GM12892 (cell line): ENCODE data around the gene MERTK.
"Not testable (repeated sequence)": the region's sequence is repeated elsewhere in the genome, so short reads cannot be mapped to it uniquely, and the experiment has no call there.

Experiments
- DNase-seq: peaks from one replicate; pipeline ENCODE4 v3.0.0; 2011; ENCODE audit not compliant: insufficient read length
- FAIRE-seq: peaks from 2 replicates; lab custom pipeline; 2011; peaks lifted over from hg19 to GRCh38; lab: Jason Lieb, UNC
- POLR2A ChIP-seq: IDR thresholded peaks from 2 replicates; pipeline ENCODE4 v1.6.1; 2011; ENCODE audit warnings: low read depth, low read length, control low read depth
- POLR2AphosphoS5 ChIP-seq: IDR thresholded peaks from 2 replicates; pipeline ENCODE4 v1.6.1; 2011; ENCODE audit warnings: low read depth, low read length, control low read depth
- TAF1 ChIP-seq: IDR thresholded peaks from 2 replicates; pipeline ENCODE4 v1.6.1; 2011; ENCODE audit warnings: low read depth, mild to moderate bottlenecking, control low read depth, low read length, borderline replicate concordance

The MERTK gene

DNA sequence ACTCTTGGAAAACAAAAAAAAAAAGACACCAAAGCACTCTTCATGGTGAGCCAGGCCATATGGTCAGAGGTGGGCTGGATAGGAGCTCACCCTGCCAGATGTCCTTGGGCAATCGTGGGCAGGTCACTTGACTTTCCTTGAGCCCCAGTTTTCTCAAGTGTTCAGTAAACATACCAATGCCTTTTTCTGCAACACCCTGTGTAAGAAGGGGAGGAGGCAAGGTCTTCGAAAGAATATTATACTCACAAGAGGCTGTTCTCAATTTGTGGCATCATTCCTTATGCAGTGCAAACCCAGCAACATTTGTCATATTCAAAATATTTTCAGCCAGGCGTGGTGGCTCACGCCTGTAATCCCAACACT is 133.8 kb downstream of the MERTK start:
- FAIRE-seq: no peak
- TF ChIP-seq POLR2AphosphoS5 (no peak), TAF1 (no peak), POLR2A (no peak)
- no peak for DNase-seq

DNA sequence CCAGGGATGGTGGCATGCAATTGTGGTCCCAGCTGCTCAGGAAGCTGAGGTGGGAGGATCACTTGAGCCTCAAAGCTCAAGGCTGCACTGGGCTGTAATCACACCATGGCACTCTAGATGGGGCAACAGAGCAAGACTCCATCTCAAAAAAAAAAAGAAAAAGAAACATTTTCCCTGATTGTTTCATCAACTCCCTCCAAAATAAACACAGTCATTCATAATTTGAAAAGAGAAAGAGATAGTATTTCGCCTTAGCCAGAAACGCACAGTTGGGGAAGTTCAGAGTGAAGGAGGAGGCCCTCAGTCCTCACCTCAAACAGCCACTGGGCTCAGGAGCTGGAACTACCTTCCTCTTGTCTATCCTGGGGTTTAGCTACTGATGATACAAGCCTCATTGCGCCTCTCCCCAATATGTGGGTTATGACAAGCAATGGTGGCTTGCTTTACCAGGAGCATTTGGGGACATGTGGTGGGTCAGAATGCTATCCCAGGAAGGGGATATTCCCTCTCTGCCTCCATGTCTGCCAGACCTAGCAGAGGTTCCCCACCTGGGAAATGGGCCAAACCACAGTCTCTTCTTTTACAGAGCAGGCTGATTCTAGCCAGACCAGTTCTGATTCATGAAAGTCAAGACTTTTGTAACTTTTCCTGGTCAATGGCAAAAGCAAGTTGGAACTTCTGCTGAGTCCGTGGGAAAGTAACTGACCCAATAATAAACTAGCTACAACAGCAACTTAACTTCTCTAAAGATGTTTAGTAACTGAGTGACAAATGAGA is 134.5 kb downstream of the MERTK start:
- no peak for DNase-seq
- TF ChIP-seq TAF1: no peak
- TF ChIP-seq POLR2AphosphoS5: no peak
- TF ChIP-seq POLR2A: no peak
- no peak for FAIRE-seq

GRCh38 chr2:112033600-112033999 is 135.2 kb downstream of the MERTK start:
- FAIRE-seq (no peak), DNase-seq (no peak)
- TF ChIP-seq POLR2A (no peak), TAF1 (no peak), POLR2AphosphoS5 (no peak)

GRCh38 chr2:112034924-112035323 is 136.5 kb downstream of the MERTK start:
- no peak for FAIRE-seq

GRCh38 chr2:112035786-112036185 is 137.4 kb downstream of the MERTK start:
- no peak for FAIRE-seq
- TF ChIP-seq POLR2AphosphoS5: no peak
- TF ChIP-seq POLR2A: no peak
- no peak for TF ChIP-seq TAF1
- no peak for DNase-seq

More at GRCh38 chr2:112034924-112035323, 136.5 kb downstream of the MERTK start:
- no peak for DNase-seq
- no peak for TF ChIP-seq TAF1
- no peak for TF ChIP-seq POLR2A
- TF ChIP-seq POLR2AphosphoS5: no peak

DNA sequence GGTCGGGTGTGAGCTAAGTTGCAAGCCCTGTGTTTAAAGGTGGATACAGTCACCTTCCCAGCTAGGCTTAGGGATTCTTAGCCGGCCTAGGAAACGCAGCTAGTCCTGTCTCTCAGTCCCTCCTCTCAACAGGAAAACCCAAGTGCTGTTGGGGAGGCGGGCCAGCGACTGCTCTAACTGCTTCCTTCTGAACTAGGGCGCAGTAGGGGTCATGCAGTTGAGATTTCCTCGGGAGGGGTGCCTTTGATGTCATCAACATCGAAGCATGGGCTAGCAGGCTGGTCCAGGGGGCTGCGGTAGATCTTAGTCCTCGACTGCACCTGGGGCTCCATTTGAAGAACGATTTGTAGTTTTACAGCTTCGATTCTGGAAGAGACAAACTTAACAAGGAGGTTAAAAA is 141.1 kb downstream of the MERTK start:
- not testable (repeated sequence) for FAIRE-seq

DNA sequence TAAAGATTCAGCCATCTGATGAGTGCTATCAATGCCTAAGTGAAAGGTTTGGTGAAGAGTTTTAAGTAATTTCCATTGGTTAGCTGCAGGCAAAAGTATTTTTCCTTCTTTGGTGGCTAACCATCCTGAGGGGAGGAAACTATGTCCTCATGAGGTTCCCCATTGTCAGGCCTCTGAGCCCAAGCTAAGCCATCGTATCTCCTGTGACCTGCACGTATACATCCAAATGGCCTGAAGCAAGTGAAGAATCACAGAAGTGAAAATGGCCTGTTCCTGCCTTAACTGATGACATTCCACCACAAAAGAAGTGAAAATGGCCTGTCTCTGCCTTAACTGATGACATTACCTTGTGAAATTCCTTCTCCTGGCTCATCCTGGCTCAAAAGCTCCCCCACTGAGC is 141.7 kb downstream of the MERTK start:
- not testable (repeated sequence) for DNase-seq, FAIRE-seq

More for the DNA sequence above, 141.1 kb downstream of the MERTK start:
- not testable (repeated sequence) for DNase-seq

DNA sequence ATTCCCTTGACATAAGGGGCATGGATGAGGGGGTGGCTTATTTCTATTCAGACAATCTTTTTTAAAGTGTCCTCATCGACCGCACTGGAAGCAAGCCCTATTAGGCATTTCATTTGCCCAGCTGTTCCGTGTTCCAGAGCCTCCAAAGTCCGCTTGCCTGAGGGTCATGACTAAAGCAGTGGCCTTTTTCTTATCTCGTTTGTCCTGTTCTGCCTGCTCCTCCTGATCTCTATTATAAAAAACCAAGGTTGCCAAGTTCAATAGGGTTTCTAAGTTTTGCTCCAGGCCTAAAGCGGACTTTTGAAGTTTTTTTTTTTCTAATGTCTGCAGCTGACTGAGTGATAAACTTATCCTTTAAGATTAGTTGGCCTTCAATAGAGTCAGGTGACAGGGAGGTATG is 143.1 kb downstream of the MERTK start:
- FAIRE-seq, DNase-seq: not testable (repeated sequence)

DNA sequence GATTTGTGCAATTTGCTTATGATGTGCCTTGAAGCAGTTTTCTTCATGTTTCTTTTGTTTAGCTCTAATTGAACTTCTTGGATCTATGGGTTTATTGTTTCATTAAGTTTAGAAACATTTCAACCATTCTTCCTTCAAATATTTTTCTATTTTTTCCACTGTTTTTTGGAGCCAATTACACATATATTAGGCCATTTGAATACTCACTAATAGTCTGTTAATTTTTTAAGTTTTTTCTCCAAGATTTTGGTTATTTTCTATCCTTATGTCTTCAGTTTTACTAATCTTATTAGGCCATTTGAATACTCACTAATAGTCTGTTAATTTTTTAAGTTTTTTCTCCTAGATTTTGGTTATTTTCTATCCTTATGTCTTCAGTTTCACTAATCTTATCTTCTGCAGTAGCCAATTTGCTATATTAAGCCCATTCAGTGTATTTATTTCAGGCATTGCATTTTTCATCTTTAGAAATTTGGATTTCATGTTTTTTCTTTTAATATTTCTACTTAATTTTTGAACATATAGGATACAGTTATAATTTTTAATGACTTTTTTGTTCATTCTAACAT is 147.1 kb downstream of the MERTK start:
- no peak for TF ChIP-seq TAF1
- TF ChIP-seq POLR2A: no peak
- no peak for TF ChIP-seq POLR2AphosphoS5
- no peak for FAIRE-seq
- DNase-seq: no peak

GRCh38 chr2:112046231-112046630 is 147.8 kb downstream of the MERTK start:
- TF ChIP-seq TAF1: no peak
- no peak for TF ChIP-seq POLR2A
- TF ChIP-seq POLR2AphosphoS5: no peak
- FAIRE-seq: no peak
- DNase-seq: no peak

- TF ChIP-seq TAF1: no peak
- TF ChIP-seq POLR2AphosphoS5: no peak
- TF ChIP-seq POLR2A: no peak
- FAIRE-seq: no peak
- DNase-seq: no peak
Measured at GRCh38 chr2:112047537-112048235, 149.3 kb downstream of the MERTK start.

DNA sequence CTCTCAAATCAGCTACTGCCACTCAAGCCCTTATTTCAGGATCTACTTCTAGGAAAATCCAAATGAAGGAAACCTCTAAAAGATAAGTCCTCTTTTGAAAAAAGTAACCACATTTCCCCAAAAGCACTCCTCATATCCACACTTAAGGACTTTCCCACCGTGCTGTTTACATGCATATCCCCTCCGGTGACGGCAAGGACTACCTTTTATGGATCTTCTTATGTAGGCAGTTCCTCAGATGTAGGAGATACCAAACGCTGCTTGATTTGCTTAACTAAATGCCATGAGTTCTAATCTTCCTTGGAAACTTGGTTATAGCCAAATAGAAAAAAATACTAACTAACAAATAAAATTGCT is 149.8 kb downstream of the MERTK start:
- DNase-seq (no peak), FAIRE-seq (no peak)
- TF ChIP-seq POLR2AphosphoS5 (no peak), POLR2A (no peak), TAF1 (no peak)

- TF ChIP-seq TAF1: no peak
- TF ChIP-seq POLR2AphosphoS5: no peak
- no peak for TF ChIP-seq POLR2A
- DNase-seq: no peak
- no peak for FAIRE-seq
Measured at GRCh38 chr2:112048887-112049286, 150.5 kb downstream of the MERTK start.
